ENCODE data around the gene CROCC2. TPM values are rescaled to one million over a fixed set of nuclear protein-coding genes. Genes with fewer than 3 reads are reported as not detected.

The CROCC2 gene
- polyA plus RNA-seq, 1 donor: 0.20 TPM

GRCh38 chr2:240955306-240956170 is 49.4 kb downstream of the CROCC2 start:
- DNase-seq (ENCODE audit: low read depth): no peak

- no peak for DNase-seq (ENCODE audit: low read depth)
Observed at GRCh38 chr2:240956171-240956934, 50.2 kb downstream of the CROCC2 start.

GRCh38 chr2:240956935-240957655 is 51.0 kb downstream of the CROCC2 start:
- no peak for DNase-seq (ENCODE audit: low read depth)

GRCh38 chr2:240957656-240958365 is 51.7 kb downstream of the CROCC2 start:
- DNase-seq (ENCODE audit: low read depth): no peak

- DNase-seq (ENCODE audit: low read depth): no peak
Observed at GRCh38 chr2:240958366-240959213, 52.5 kb downstream of the CROCC2 start.

- DNase-seq (ENCODE audit: low read depth): no peak
Observed at GRCh38 chr2:240959214-240959940, 53.2 kb downstream of the CROCC2 start.

GRCh38 chr2:240959941-240960308 is 53.8 kb downstream of the CROCC2 start:
- no peak for DNase-seq (ENCODE audit: low read depth)

- DNase-seq (ENCODE audit: low read depth): no peak
Observed at GRCh38 chr2:240960309-240960970, 54.3 kb downstream of the CROCC2 start.

- no peak for DNase-seq (ENCODE audit: low read depth)
Observed at GRCh38 chr2:240960971-240961876, 55.1 kb downstream of the CROCC2 start.

GRCh38 chr2:240961910-240962299 is 55.8 kb downstream of the CROCC2 start:
- DNase-seq (ENCODE audit: low read depth): no peak

- DNase-seq (ENCODE audit: low read depth): no peak
Observed at GRCh38 chr2:240962300-240963064, 56.3 kb downstream of the CROCC2 start.

GRCh38 chr2:240963065-240963867 is 57.1 kb downstream of the CROCC2 start:
- DNase-seq (ENCODE audit: low read depth): no peak

GRCh38 chr2:240963868-240964703 is 58.0 kb downstream of the CROCC2 start:
- DNase-seq (ENCODE audit: low read depth): no peak

GRCh38 chr2:240964704-240965295 is 58.7 kb downstream of the CROCC2 start:
- no peak for DNase-seq (ENCODE audit: low read depth)

- no peak for DNase-seq (ENCODE audit: low read depth)
Observed at GRCh38 chr2:240965296-240965904, 59.3 kb downstream of the CROCC2 start.

All from forelimb muscle (tissue), 1 donor.